ENCODE measurements around the gene ALDH1L1.

ALDH1L1 gene

DNA sequence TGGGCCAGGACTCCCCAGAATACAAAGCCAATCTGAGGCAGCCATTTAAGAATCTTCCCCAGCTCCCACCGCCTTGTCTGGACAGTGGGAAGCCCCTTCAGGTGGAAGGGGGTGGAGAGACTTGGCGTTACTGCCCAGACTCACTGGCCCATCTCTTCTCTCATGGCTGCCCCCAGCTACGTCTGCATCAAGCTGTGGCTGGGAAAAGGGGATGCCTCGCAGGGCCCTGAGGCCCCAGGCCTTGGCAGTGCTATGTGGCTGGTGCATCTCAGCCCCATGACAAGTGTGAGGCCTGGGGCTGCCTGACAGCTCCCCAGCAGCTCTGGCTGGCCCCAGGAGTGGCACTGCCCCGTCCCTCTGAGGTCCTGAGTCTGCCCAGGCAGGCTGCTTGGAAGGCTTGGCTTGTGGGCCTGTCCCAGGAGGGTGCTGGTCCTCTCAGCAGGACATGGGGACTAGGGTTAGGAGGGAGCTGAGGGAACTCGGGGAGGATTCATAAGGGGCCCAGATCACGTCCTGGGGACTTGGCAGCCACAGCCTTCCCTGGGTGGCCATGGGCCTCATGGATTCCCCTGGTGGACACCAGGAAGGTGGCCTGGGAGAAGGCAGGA lies 76.3 kb downstream of the ALDH1L1 start:
- ATAC-seq, result no peak
- TF ChIP-seq TOX (CRISPR knock-in tag; IDR thresholded peaks at IDR 0.05; ENCODE audit: borderline replicate concordance) (no peak), ZNF565 (CRISPR knock-in tag; conservative IDR thresholded peaks at IDR 0.05; ENCODE audit: low read depth) (no peak), ISL1 (CRISPR knock-in tag; IDR thresholded peaks at IDR 0.05) (no peak), ZC3H10 (CRISPR knock-in tag; IDR thresholded peaks at IDR 0.05) (no peak), ZFP30 (CRISPR knock-in tag; IDR thresholded peaks at IDR 0.05) (no peak), PPARA (CRISPR knock-in tag; IDR thresholded peaks at IDR 0.05; ENCODE audit: borderline replicate concordance) (no peak)
- TF ChIP-seq, protein P1, sequence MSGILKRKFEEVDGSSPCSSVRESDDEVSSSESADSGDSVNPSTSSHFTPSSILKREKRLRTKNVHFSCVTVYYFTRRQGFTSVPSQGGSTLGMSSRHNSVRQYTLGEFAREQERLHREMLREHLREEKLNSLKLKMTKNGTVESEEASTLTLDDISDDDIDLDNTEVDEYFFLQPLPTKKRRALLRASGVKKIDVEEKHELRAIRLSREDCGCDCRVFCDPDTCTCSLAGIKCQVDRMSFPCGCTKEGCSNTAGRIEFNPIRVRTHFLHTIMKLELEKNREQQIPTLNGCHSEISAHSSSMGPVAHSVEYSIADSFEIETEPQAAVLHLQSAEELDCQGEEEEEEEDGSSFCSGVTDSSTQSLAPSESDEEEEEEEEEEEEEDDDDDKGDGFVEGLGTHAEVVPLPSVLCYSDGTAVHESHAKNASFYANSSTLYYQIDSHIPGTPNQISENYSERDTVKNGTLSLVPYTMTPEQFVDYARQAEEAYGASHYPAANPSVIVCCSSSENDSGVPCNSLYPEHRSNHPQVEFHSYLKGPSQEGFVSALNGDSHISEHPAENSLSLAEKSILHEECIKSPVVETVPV (CRISPR knock-in tag; IDR thresholded peaks at IDR 0.05), result no peak
- TF ChIP-seq, protein P2, sequence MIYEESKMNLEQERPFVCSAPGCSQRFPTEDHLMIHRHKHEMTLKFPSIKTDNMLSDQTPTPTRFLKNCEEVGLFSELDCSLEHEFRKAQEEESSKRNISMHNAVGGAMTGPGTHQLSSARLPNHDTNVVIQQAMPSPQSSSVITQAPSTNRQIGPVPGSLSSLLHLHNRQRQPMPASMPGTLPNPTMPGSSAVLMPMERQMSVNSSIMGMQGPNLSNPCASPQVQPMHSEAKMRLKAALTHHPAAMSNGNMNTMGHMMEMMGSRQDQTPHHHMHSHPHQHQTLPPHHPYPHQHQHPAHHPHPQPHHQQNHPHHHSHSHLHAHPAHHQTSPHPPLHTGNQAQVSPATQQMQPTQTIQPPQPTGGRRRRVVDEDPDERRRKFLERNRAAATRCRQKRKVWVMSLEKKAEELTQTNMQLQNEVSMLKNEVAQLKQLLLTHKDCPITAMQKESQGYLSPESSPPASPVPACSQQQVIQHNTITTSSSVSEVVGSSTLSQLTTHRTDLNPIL (CRISPR knock-in tag; IDR thresholded peaks at IDR 0.05; ENCODE audit: low read depth), result no peak

DNA sequence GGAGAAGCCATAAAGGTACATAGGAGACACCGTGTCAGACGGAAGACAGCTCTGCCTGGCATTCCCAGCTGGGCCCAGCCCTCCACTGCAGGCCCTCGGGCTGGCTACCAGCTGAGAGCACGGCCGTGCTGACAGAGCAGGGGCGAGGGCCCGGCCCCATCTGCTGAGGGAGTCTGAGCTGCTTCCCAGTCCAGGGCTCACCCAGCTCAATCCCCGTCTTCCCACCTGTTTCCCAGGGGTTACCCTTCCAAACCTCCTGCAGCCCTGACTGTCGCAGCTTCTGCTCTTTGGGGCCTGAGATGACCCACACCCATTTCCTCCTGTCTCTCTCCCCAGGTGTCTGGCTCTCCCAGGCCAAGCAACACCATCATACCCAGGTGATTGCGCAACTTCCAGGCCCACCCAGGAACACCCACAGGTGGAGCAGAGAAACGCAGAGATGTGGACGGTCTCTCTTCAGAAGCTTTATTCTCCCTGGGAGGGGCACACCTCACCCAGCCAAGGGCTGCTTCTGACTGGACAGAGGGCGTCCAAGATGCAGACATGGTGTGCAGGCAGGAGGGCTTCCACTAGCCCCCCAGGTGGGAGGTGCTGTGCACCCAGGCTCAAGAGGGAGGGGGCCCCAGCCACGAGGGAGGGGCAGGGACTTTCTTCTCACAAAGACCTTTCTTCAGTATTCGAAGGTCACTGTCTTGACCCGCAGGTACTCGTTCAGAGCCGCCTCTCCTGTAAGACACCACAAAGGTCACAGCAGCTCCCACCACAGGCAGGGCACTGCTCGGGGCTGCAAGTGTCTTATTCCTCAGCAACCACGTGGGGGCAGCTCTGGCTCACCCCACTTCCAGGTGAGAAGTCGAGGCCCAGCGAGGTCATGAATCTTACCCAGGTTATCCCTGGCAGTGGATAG lies 77.0 kb downstream of the ALDH1L1 start:
- TF ChIP-seq OSR1 (CRISPR knock-in tag; IDR thresholded peaks at IDR 0.05), result no peak
- TF ChIP-seq ZFP30 (CRISPR knock-in tag; IDR thresholded peaks at IDR 0.05), result no peak
- no peak for TF ChIP-seq TOX (CRISPR knock-in tag; IDR thresholded peaks at IDR 0.05; ENCODE audit: borderline replicate concordance)
- TF ChIP-seq, protein P3, sequence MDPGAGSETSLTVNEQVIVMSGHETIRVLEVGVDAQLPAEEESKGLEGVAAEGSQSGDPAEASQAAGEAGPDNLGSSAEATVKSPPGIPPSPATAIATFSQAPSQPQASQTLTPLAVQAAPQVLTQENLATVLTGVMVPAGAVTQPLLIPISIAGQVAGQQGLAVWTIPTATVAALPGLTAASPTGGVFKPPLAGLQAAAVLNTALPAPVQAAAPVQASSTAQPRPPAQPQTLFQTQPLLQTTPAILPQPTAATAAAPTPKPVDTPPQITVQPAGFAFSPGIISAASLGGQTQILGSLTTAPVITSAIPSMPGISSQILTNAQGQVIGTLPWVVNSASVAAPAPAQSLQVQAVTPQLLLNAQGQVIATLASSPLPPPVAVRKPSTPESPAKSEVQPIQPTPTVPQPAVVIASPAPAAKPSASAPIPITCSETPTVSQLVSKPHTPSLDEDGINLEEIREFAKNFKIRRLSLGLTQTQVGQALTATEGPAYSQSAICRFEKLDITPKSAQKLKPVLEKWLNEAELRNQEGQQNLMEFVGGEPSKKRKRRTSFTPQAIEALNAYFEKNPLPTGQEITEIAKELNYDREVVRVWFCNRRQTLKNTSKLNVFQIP (CRISPR knock-in tag; IDR thresholded peaks at IDR 0.05; ENCODE audit: borderline replicate concordance, low read depth), result no peak
- TF ChIP-seq, protein P2 (CRISPR knock-in tag; IDR thresholded peaks at IDR 0.05; ENCODE audit: low read depth), result no peak
- TF ChIP-seq, protein P4, sequence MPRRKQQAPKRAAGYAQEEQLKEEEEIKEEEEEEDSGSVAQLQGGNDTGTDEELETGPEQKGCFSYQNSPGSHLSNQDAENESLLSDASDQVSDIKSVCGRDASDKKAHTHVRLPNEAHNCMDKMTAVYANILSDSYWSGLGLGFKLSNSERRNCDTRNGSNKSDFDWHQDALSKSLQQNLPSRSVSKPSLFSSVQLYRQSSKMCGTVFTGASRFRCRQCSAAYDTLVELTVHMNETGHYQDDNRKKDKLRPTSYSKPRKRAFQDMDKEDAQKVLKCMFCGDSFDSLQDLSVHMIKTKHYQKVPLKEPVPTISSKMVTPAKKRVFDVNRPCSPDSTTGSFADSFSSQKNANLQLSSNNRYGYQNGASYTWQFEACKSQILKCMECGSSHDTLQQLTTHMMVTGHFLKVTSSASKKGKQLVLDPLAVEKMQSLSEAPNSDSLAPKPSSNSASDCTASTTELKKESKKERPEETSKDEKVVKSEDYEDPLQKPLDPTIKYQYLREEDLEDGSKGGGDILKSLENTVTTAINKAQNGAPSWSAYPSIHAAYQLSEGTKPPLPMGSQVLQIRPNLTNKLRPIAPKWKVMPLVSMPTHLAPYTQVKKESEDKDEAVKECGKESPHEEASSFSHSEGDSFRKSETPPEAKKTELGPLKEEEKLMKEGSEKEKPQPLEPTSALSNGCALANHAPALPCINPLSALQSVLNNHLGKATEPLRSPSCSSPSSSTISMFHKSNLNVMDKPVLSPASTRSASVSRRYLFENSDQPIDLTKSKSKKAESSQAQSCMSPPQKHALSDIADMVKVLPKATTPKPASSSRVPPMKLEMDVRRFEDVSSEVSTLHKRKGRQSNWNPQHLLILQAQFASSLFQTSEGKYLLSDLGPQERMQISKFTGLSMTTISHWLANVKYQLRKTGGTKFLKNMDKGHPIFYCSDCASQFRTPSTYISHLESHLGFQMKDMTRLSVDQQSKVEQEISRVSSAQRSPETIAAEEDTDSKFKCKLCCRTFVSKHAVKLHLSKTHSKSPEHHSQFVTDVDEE (CRISPR knock-in tag; IDR thresholded peaks at IDR 0.05), result no peak
- TF ChIP-seq SNAI2 (CRISPR knock-in tag; IDR thresholded peaks at IDR 0.05), result no peak
- TF ChIP-seq ZNF565 (CRISPR knock-in tag; conservative IDR thresholded peaks at IDR 0.05; ENCODE audit: low read depth), result no peak
- no peak for TF ChIP-seq ISL1 (CRISPR knock-in tag; IDR thresholded peaks at IDR 0.05)
- TF ChIP-seq ZC3H10 (CRISPR knock-in tag; IDR thresholded peaks at IDR 0.05), result no peak
- TF ChIP-seq GLIS3 (CRISPR knock-in tag; IDR thresholded peaks at IDR 0.05), result no peak
- no peak for TF ChIP-seq PPARA (CRISPR knock-in tag; IDR thresholded peaks at IDR 0.05; ENCODE audit: borderline replicate concordance)
- no peak for ATAC-seq

DNA sequence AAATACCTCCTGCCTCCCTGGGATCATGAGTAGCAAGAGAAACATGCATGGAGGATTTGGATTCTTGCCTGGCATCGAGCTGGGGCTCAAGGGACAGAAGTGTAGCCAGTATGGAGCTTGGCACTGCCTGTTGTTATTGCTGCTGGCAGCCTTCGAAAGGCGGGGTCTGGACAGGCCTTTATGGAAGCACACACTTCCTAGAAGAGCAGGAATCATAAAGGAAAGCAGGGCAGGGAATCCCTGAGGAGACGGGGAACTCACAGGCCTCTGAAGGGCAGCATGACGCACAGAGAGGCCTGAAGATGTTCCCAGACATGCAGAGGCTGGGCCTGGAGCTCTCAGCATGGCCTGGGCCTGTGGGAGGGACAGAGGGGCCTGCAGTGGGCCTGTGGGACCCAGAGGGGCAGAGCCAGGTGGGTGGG lies 77.8 kb downstream of the ALDH1L1 start:
- TF ChIP-seq ZNF8 (CRISPR knock-in tag; IDR thresholded peaks at IDR 0.05), result no peak
- no peak for TF ChIP-seq ZFP30 (CRISPR knock-in tag; IDR thresholded peaks at IDR 0.05)
- TF ChIP-seq, protein P2 (CRISPR knock-in tag; IDR thresholded peaks at IDR 0.05; ENCODE audit: low read depth), result no peak
- ATAC-seq, result no peak

Data from SK-N-SH treated with all-trans-retinoic acid at 6 μM for 48 hours (cell line).